HG03045 (cell line): ENCODE measurements around the gene MVD.
A peak's percentile ranks its signal among the peaks of the same experiment; 100 is the strongest.
"Not testable (repeated sequence)": the region's sequence is repeated elsewhere in the genome, so short reads cannot be mapped to it uniquely, and the experiment has no call there.

Experiments used
- ATAC-seq: cut with Tn5 transposase; IDR thresholded peaks from one replicate; pipeline ENCODE4 v1.9.1; 2021; ENCODE audit warnings: mild to moderate bottlenecking, moderate library complexity; ENCODE audit not compliant: unreplicated experiment

Gene MVD

GRCh38 chr16:88684569-88685155 is 21.8 kb upstream of the MVD start:
- no peak for ATAC-seq

- ATAC-seq, result peak; percentile 56
Observed at GRCh38 chr16:88681709-88682451, 19.0 kb upstream of the MVD start.

- ATAC-seq, result no peak
Observed at GRCh38 chr16:88681084-88681680, 18.3 kb upstream of the MVD start.

GRCh38 chr16:88680554-88681083 is 17.7 kb upstream of the MVD start:
- ATAC-seq, result no peak

- no peak for ATAC-seq
Observed at GRCh38 chr16:88678224-88678979, 15.5 kb upstream of the MVD start.

- no peak for ATAC-seq
Observed at GRCh38 chr16:88677721-88678120, 14.8 kb upstream of the MVD start.

- no peak for ATAC-seq
Observed at GRCh38 chr16:88676502-88677242, 13.8 kb upstream of the MVD start.

GRCh38 chr16:88673716-88674379 is 11.0 kb upstream of the MVD start:
- ATAC-seq, result no peak

- no peak for ATAC-seq
Observed at GRCh38 chr16:88672776-88673175, 9.9 kb upstream of the MVD start.

GRCh38 chr16:88671806-88672205 is 8.9 kb upstream of the MVD start:
- no peak for ATAC-seq

- ATAC-seq, result no peak
Observed at GRCh38 chr16:88669980-88670379, 7.1 kb upstream of the MVD start.

GRCh38 chr16:88669493-88669892 is 6.6 kb upstream of the MVD start:
- ATAC-seq, result not testable (repeated sequence)

- no peak for ATAC-seq
Observed at GRCh38 chr16:88667461-88667860, 4.6 kb upstream of the MVD start.

GRCh38 chr16:88665570-88665969 is 2.7 kb upstream of the MVD start:
- no peak for ATAC-seq

GRCh38 chr16:88665148-88665547 is 2.3 kb upstream of the MVD start:
- ATAC-seq, result no peak

GRCh38 chr16:88662222-88662842 is 559 bp downstream of the MVD start:
- ATAC-seq, result peak; percentile 5

- no peak for ATAC-seq
Observed at GRCh38 chr16:88661468-88661867, 1.4 kb downstream of the MVD start.

- ATAC-seq, result no peak
Observed at GRCh38 chr16:88659160-88659559, 3.7 kb downstream of the MVD start.

- no peak for ATAC-seq
Observed at GRCh38 chr16:88658714-88659113, 4.2 kb downstream of the MVD start.

GRCh38 chr16:88657371-88657770 is 5.5 kb downstream of the MVD start:
- no peak for ATAC-seq
